MCF 10A (cell line): Measurements from ENCODE around the gene KRTAP10-9. TPM values are rescaled to one million over a fixed set of nuclear protein-coding genes. Genes with fewer than 3 reads are reported as not detected.
"Not testable (repeated sequence)": the region's sequence is repeated elsewhere in the genome, so short reads cannot be mapped to it uniquely, and the experiment has no call there.

Experiments used
- BruUV-seq: library from RNA; stranded (reverse); fragments of 400-500 nt; replicated peaks from 2 replicates; lab custom pipeline; 2021; lab: Mats Ljungman, UMichigan
- CTCF ChIA-PET: fragments of 300-600 bp; sonication (Branson Sonifier 250); formaldehyde crosslinking; extraction: SDS; loops from one replicate; lab custom pipeline; 2021; ENCODE audit warnings: antibody characterized with exemption, inconsistent platforms; lab: Yijun Ruan, JAX
- POLR2A ChIA-PET: fragments of 300-600, 350-650 bp; sonication (Branson Sonifier 250); formaldehyde crosslinking; extraction: SDS; loops from one replicate; lab custom pipeline; 2020; ENCODE audit warnings: antibody characterized with exemption, inconsistent platforms; lab: Yijun Ruan, JAX
- DNase-seq: peaks from one replicate; pipeline ENCODE4 v3.0.0-alpha.2; 2018; ENCODE audit not compliant: unreplicated experiment
- H3K27ac Mint-ChIP-seq: one replicate; pipeline ENCODE4 v1.8.0; 2022; ENCODE audit warnings: mild to moderate bottlenecking, low read depth, mixed read lengths; ENCODE audit not compliant: unreplicated experiment
- H3K27me3 Mint-ChIP-seq: one replicate; pipeline ENCODE4 v1.8.0; 2022; ENCODE audit warnings: mixed read lengths; ENCODE audit not compliant: insufficient read depth, unreplicated experiment
- H3K36me3 Mint-ChIP-seq: one replicate; pipeline ENCODE4 v1.8.0; 2022; ENCODE audit warnings: mild to moderate bottlenecking, moderate library complexity, mixed read lengths; ENCODE audit not compliant: insufficient read depth, unreplicated experiment
- H3K4me1 Mint-ChIP-seq: one replicate; pipeline ENCODE4 v1.8.0; 2022; ENCODE audit warnings: mixed read lengths; ENCODE audit not compliant: insufficient read depth, unreplicated experiment
- H3K4me3 Mint-ChIP-seq: one replicate; pipeline ENCODE4 v1.8.0; 2022; ENCODE audit warnings: mild to moderate bottlenecking, moderate library complexity, mixed read lengths; ENCODE audit not compliant: unreplicated experiment
- H3K9me3 Mint-ChIP-seq: one replicate; pipeline ENCODE4 v1.8.0; 2022; ENCODE audit warnings: mixed read lengths; ENCODE audit not compliant: unreplicated experiment
- intact Hi-C: fragments of 100-400 bp; cut with micrococcal nuclease; formaldehyde crosslinking; loops from 2 replicates; pipeline ENCODE4 v1.14.1; 2022
- total RNA-seq: library from RNA; stranded (reverse); gene quantifications from 2 replicates; pipeline ENCODE4 v1.2.3, GENCODE V29; 2022
- TF ChIP-seq, protein P1 (sequence below): fragments of 200-600 bp; IDR thresholded peaks from one replicate; pipeline ENCODE4 v1.8.0; 2022; ENCODE audit warnings: antibody characterized with exemption, mild to moderate bottlenecking; ENCODE audit not compliant: unreplicated experiment

The KRTAP10-9 gene
- total RNA-seq, 1 experiment from 2014 or later: not detected

DNA sequence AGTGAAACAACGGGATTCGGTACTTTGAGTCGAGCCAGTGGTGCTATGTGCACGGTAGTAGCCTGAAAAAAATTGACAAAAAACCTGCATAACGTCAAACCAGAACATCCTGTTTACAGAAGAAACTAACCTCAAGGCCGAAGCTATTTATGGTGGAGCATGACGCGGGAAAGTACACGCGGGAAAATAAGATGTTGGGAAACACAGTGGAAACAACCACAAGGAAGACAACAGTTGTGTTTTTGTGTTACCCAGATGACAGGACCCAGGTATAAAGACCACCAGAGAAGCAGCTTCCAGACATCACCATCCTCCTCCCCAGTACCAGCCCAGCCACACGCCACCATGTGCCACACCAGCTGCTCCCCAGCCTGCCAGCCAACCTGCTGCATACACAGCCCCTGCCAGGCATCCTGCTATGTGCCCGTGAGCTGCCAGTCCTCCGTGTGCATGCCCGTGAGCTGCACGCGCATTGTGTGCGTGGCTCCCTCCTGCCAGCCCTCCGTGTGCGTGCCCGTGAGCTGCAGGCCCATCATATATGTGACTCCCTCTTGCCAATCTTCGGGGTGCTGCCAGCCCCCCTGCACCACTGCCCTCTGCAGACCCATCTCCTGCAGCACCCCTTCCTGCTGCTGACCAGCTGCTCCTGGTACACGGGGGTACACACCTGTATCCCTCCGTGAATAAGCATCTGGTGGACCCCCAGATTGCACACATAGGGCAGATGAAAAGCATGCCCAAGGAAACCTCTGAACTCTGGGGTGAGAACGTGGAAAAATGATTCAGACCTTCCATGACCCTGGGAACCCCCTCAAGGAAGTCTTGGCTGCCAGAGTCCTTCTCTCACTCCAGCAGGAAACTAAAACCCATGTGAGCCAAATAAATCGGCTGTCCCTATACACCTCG is 31.0 kb downstream of the KRTAP10-9 start, which contains the start of gene KRTAP12-3:
Gene KRTAP12-3, plus strand, starts transcription at position 298 of the 906 bp plus-strand sequence. Its CDS starts 48 bp downstream, at position 346.
- DNase-seq: no peak
- CTCF ChIA-PET: interaction anchor here (0.7 kb wide), 2 partner anchors 85 to 147 kb away, joined by 3 read pairs; no protein-coding TSS in a partner anchor

GRCh38 chr21:44658541-44658910 is 31.6 kb downstream of the KRTAP10-9 start:
- POLR2A ChIA-PET: no interaction called here
- no peak for DNase-seq
- CTCF ChIA-PET: interaction anchor here (0.7 kb wide), 2 partner anchors 84 to 148 kb away, joined by 3 read pairs; no protein-coding TSS in a partner anchor
- TF ChIP-seq, protein P1, sequence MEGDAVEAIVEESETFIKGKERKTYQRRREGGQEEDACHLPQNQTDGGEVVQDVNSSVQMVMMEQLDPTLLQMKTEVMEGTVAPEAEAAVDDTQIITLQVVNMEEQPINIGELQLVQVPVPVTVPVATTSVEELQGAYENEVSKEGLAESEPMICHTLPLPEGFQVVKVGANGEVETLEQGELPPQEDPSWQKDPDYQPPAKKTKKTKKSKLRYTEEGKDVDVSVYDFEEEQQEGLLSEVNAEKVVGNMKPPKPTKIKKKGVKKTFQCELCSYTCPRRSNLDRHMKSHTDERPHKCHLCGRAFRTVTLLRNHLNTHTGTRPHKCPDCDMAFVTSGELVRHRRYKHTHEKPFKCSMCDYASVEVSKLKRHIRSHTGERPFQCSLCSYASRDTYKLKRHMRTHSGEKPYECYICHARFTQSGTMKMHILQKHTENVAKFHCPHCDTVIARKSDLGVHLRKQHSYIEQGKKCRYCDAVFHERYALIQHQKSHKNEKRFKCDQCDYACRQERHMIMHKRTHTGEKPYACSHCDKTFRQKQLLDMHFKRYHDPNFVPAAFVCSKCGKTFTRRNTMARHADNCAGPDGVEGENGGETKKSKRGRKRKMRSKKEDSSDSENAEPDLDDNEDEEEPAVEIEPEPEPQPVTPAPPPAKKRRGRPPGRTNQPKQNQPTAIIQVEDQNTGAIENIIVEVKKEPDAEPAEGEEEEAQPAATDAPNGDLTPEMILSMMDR: no peak
- Mint-ChIP-seq H3K4me1 (no peaks in the 10 kb centered on the region), H3K27ac (no peak overlapping the region), H3K9me3 (no peaks in the 10 kb centered on the region), H3K27me3 (peaks cover 78% of the 10 kb centered on the region), H3K4me3 (no peak overlapping the region), H3K36me3 (no peaks in the 10 kb centered on the region)
- BruUV-seq: no TSS peak
- intact Hi-C loops: no loop called here

More for the DNA sequence above, 31.0 kb downstream of the KRTAP10-9 start, which contains the start of gene KRTAP12-3:
- Mint-ChIP-seq H3K4me1 (no peaks in the 10 kb centered on the region), H3K9me3 (no peaks in the 10 kb centered on the region), H3K27ac (no peak within 1 kb of the TSS), H3K4me3 (no peak within 1 kb of the TSS), H3K27me3 (peaks cover 80% of the 10 kb centered on the region), H3K36me3 (no peaks in the 10 kb centered on the region)
- POLR2A ChIA-PET: no interaction called here
- no TSS peak for BruUV-seq
- TF ChIP-seq, protein P1: no peak
- intact Hi-C loops: no loop called here

DNA sequence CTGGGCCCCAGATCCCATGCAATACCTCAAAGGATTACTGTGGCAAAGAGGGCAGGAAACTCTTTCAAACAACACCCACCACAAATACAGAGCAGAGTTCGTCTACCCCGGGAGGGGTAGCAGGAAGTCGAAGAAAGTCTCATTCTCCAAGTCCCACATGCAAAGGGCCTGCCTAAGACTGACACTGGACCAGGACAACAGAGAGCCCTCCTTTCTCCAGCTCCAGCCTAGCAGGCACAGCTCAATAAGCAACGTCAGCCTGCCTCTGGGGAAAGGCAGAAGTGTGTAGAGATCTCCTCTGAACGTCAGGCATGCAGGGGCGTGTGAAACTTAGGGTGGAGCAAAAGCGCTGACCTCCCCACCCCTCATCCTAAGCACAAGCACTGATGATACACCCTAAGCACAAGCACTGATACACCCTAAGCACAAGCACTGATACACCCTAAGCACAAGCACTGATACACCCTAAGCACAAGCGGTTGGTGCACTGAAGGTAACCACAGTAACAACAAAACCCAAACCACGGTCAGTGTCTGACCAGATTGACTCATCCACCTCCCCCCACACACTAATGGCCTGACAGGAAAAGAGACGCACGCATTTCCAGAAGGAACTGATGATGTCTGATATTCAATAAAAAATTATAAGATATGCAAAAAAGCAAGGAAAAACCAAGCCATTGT is 32.2 kb downstream of the KRTAP10-9 start:
- H3K27ac Mint-ChIP-seq: no peak overlapping the region
- no peaks in the 10 kb centered on the region for H3K9me3 Mint-ChIP-seq
- TF ChIP-seq, protein P1: no peak
- CTCF ChIA-PET: interaction anchor here (0.7 kb wide), 1 partner anchor 149 kb away, joined by 3 read pairs; no protein-coding TSS in a partner anchor
- no peak overlapping the region for H3K4me3 Mint-ChIP-seq
- no peaks in the 10 kb centered on the region for H3K4me1 Mint-ChIP-seq
- POLR2A ChIA-PET: no interaction called here
- no TSS peak for BruUV-seq
- H3K36me3 Mint-ChIP-seq: no peaks in the 10 kb centered on the region
- intact Hi-C loops: no loop called here
- DNase-seq: no peak
- H3K27me3 Mint-ChIP-seq: peaks cover 73% of the 10 kb centered on the region

DNA sequence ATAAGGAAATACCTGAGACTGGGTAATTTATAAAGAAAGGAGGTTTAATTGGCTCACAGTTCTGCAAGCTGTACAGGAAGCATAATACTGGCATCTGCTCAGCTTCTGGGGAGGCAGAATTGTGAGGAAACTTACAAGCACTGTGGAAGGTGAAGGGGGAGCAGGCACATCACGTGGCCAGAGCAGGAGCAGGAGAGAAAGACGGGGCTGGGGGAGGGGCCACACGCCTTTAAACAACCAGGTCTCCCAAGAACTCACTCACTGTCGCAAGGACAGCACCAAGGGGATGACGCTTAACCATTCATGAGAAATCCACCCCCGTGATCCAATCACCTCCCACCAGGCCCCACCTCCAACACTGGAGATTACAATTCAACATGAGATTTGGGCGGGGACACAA is 34.7 kb downstream of the KRTAP10-9 start:
- H3K4me3 Mint-ChIP-seq, intact Hi-C loops, BruUV-seq, DNase-seq, CTCF ChIA-PET, H3K9me3 Mint-ChIP-seq, H3K27ac Mint-ChIP-seq, H3K36me3 Mint-ChIP-seq, H3K4me1 Mint-ChIP-seq, POLR2A ChIA-PET: not testable (repeated sequence)
- peaks cover 60% of the 10 kb centered on the region for H3K27me3 Mint-ChIP-seq
